Dendritic cell treated with granulocyte-macrophage colony-stimulating factor and Interleukin-4, amounts not matched to agents 40 ng/mL and 50 ng/mL, for 4 days (primary cell): ENCODE measurements around the gene CSNK1E.
"Not testable (repeated sequence)": the region's sequence is repeated elsewhere in the genome, so short reads cannot be mapped to it uniquely, and the experiment has no call there.

Experiments used
- H3K27ac Mint-ChIP-seq: one replicate; pipeline ENCODE4 v1.8.0; 2022; ENCODE audit warnings: mild to moderate bottlenecking, mixed read lengths
- H3K27me3 Mint-ChIP-seq: one replicate; pipeline ENCODE4 v1.8.0; 2022; ENCODE audit warnings: mild to moderate bottlenecking, mixed read lengths
- H3K36me3 Mint-ChIP-seq: one replicate; pipeline ENCODE4 v1.8.0; 2022; ENCODE audit warnings: low read depth, mixed read lengths
- H3K4me1 Mint-ChIP-seq: one replicate; pipeline ENCODE4 v1.8.0; 2022; ENCODE audit warnings: low read depth, mixed read lengths
- H3K4me3 Mint-ChIP-seq: one replicate; pipeline ENCODE4 v1.8.0; 2022; ENCODE audit warnings: mild to moderate bottlenecking, moderate library complexity, mixed read lengths
- H3K9me3 Mint-ChIP-seq: one replicate; pipeline ENCODE4 v1.8.0; 2022; ENCODE audit warnings: mixed read lengths
- intact Hi-C: fragments of 100-400 bp; cut with micrococcal nuclease; formaldehyde crosslinking; loops from one replicate; pipeline ENCODE4 v1.15.0; 2022

CSNK1E gene

DNA sequence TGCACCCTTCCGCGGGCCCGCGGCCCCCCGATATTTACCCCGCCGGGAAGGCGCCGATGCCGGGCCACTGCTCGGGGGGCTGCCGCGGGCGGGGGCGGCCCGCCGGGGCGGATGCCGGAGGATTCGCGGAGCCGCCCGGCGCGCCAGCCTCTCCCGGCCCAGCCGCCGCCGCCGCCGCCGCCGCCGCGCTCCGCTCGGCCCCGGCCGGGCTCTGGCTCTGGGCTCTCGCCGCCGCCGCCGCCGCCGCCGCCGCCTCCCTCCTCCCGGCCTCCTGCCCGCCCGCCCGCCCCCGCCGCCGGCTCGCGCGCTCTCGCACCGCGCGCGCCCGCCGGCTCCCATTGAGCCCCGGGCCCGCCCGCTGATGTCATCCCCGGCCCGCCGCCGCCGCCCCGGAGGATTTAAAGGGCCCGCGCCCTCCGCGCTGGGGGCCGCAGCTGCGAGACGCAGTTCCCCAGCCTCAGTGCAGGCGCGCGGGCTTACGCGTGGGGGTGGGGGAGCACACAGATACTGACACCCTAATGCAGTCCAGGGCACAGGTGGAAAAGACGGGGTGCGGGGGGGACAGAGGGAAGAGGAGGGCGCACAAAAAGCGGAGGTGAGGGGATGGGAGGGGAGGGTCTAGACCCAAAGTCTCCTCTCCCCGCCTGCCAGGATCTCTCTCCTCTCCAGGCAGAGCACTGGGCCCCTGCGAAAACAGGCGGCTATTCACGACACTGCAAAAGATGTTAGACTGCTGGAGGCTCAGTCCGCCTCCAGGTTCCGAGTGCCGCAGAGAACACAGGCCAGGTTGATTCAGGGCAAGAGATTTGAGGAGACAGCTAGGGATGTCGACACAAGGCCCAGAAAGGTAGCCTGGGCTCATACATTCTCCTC lies at the start of gene CSNK1E:
Gene CSNK1E, minus strand, starts transcription at position 312 of the 873 bp plus-strand sequence. CDS start 3,276 bp downstream, outside the sequence.
- Mint-ChIP-seq H3K9me3 (no peaks in the 10 kb centered on the region), H3K4me1 (peaks cover 59% of the 10 kb centered on the region), H3K27ac (peak within 1 kb of the TSS; percentile 93), H3K4me3 (peak within 1 kb of the TSS; percentile 84), H3K36me3 (peaks cover 18% of the 10 kb centered on the region), H3K27me3 (peaks cover 45% of the 10 kb centered on the region)
- intact Hi-C loops = loop anchor here (2.0 kb wide), 1 partner anchor 45 kb away; the partner anchor contains the start of gene TMEM184B

DNA sequence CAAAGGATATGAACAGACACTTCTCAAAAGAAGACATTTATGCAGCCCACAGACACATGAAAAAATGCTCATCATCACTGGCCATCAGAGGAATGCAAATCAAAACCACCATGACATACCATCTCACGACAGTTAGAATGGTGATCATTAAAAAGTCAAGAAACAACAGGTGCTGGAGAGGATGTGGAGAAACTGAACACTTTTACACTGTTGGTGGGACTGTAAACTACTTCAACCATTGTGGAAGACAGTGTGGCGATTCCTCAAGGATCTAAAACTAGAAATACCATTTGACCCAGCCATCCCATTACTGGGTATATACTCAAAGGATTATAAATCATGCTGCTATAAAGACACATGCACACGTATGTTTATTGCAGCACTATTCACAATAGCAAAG lies 48.6 kb upstream of the CSNK1E start:
- H3K4me3 Mint-ChIP-seq, H3K4me1 Mint-ChIP-seq, H3K27me3 Mint-ChIP-seq, H3K36me3 Mint-ChIP-seq, intact Hi-C loops, H3K9me3 Mint-ChIP-seq, H3K27ac Mint-ChIP-seq: not testable (repeated sequence)

DNA sequence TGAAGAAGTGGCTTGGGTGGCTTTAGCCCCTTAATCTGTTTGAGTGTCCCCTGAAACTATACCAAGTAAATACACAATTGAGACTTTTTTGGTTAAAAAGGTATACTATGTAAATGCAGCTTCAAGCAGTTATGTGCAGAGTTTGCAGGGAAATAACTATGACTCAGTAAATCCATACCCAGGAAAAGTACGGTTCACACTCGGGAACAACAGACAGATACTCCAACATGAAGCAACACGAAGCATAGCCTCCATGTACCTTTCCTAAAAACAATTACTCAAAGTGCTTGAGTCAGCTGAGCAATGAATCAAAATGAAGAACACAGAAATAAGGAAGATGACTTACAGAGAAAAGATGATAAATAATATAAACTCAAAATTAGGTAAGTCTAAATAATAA lies 47.9 kb upstream of the CSNK1E start:
- H3K9me3 Mint-ChIP-seq, H3K36me3 Mint-ChIP-seq, intact Hi-C loops, H3K27ac Mint-ChIP-seq, H3K4me1 Mint-ChIP-seq, H3K27me3 Mint-ChIP-seq, H3K4me3 Mint-ChIP-seq: not testable (repeated sequence)

DNA sequence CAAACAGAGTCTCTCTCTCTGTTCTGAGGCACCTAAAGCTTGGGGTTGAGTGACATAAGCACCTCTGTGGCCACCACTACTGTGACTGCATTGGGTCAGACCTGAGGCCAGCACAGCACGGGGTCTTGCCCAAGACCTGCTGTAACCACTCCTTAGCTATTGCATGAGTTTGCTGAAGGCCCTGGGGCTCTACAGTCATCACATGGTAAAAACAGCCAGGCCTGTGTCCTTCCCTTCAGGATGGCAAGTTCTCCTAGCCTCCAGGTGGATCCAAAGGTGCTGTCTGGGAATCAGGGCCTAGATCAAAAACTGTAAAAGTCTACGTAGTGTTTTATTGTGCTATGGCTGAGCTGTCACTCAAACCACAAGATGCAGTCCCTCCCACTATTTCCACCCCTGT lies 43.3 kb upstream of the CSNK1E start:
- H3K4me3 Mint-ChIP-seq, H3K9me3 Mint-ChIP-seq, intact Hi-C loops, H3K4me1 Mint-ChIP-seq, H3K27me3 Mint-ChIP-seq, H3K27ac Mint-ChIP-seq: not testable (repeated sequence)
- H3K36me3 Mint-ChIP-seq = peaks cover 33% of the 10 kb centered on the region

DNA sequence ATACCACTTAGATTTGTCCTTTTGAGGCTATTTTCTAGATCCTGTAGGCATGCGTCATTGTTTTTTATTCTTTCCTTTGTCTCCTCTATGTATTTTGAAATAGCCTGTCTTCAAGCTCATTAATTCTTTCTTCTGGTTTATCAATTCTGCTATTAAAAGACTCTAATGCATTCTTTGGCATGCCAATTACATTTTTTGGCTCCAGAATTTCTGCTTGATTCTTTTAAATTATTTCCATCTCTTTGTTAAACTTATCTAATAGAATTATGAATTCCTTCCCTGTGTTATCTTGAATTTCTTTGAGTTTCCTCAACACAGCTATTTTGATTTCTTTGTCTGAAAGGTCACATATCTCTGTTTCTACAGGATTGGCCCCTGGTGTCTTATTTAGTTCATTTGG lies 42.6 kb upstream of the CSNK1E start:
- not testable (repeated sequence) for H3K9me3 Mint-ChIP-seq, H3K4me1 Mint-ChIP-seq, H3K4me3 Mint-ChIP-seq, H3K27ac Mint-ChIP-seq, H3K27me3 Mint-ChIP-seq
- H3K36me3 Mint-ChIP-seq = peaks cover 40% of the 10 kb centered on the region
- intact Hi-C loops = loop anchor here (10.0 kb wide), 1 partner anchor 255 kb away; no protein-coding TSS in a partner anchor

DNA sequence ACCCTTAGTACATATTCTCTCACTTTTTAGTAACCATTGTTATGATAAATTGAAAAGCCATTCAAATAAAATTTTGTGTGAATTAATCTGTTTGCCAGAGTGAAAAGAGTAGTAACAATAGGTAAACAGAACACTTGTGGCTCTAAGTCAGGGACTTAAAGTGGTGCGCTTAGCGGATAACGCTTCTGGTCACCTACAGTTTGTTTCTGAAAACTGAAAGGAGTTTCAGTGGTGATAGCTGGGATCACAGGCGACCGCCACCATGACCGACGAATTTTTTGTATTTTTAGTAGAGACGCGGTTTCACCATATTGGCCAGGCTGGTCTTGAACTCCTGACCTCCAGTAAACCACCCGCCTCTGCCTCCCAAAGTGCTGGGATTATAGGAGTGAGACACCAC lies 40.7 kb upstream of the CSNK1E start:
- H3K27me3 Mint-ChIP-seq, H3K4me3 Mint-ChIP-seq, H3K27ac Mint-ChIP-seq, H3K9me3 Mint-ChIP-seq, H3K4me1 Mint-ChIP-seq: not testable (repeated sequence)
- intact Hi-C loops = loop anchor here (10.0 kb wide), 1 partner anchor 253 kb away; no protein-coding TSS in a partner anchor
- peaks cover 33% of the 10 kb centered on the region for H3K36me3 Mint-ChIP-seq

DNA sequence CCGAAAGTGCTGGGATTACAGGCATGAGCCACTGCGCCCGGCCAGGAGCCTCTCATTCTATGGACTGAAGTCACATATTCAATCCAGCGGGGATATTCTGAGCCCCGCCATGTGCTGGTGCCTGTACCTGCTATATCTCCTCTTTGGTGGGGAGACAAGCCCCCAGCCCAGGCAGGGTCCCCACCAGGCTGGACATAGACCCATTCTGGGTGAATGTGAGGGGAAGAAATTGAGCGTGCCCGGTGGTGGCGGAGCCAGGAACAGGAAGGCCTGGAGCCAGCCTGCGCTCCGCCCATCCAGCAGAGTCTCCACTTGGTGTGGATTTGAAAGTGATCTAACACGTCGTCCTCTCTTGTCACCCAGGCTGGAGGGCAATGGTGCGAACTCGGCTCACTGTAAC lies 38.0 kb upstream of the CSNK1E start:
- no peaks in the 10 kb centered on the region for H3K9me3 Mint-ChIP-seq
- peaks cover 5% of the 10 kb centered on the region for H3K4me1 Mint-ChIP-seq
- H3K4me3 Mint-ChIP-seq = no peak overlapping the region
- intact Hi-C loops = loop anchor here (10.0 kb wide), 1 partner anchor 250 kb away; no protein-coding TSS in a partner anchor
- H3K27ac Mint-ChIP-seq = no peak overlapping the region
- peaks cover 33% of the 10 kb centered on the region for H3K36me3 Mint-ChIP-seq
- H3K27me3 Mint-ChIP-seq = peaks cover 17% of the 10 kb centered on the region

DNA sequence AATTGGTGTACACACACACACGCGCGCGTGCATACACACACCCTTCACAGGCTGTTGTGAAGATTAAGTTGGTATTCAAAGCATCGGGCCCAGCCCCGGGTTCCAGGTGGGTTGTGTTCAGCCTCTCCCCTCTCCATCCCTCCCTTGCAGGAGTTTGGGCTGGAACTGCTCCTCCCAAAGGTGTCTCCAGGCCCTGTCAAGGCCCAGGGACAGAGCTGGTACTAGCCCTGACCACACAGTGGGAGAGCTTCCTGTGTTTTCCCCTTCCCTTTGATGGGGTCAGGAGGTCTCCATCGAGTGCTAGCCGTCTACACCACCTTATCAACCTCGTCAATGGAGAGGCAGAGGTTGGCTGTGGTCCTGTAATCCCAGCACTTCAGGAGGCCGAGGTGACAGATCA lies 36.5 kb upstream of the CSNK1E start:
- Mint-ChIP-seq H3K9me3 (no peaks in the 10 kb centered on the region), H3K4me3 (no peak overlapping the region), H3K4me1 (peaks cover 5% of the 10 kb centered on the region), H3K27ac (no peak overlapping the region), H3K27me3 (peaks cover 32% of the 10 kb centered on the region), H3K36me3 (peaks cover 18% of the 10 kb centered on the region)
- intact Hi-C loops = loop anchor here (2.0 to 10.0 kb wide), 3 partner anchors 91 to 301 kb away; no protein-coding TSS in a partner anchor

DNA sequence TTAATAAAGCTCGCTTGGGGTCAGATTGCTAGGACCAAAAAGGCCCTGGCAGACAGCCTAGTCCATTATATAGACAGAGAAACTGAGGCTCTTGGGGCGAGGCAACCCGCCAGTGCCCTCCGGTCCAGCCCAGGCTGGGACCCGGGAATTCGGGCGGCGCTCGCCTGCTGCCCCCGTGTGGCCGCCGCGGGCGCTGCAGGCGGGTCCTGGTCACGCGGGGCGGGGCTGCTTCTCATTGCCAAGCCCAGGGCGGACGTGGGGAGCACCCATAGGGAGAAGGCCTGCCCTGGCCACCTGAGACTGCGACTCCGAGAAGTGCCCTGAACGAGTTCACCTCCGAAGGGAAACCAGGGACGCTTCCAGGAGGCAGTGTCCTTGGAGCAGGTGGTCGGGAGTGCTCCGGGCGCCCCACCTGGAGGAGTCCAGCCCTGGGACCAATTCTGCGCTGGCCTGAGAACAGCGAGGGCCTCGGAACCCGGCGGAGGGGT lies 36.0 kb upstream of the CSNK1E start:
- Mint-ChIP-seq H3K27me3 (peaks cover 37% of the 10 kb centered on the region), H3K4me1 (peaks cover 5% of the 10 kb centered on the region), H3K9me3 (no peaks in the 10 kb centered on the region), H3K27ac (no peak overlapping the region), H3K4me3 (no peak overlapping the region), H3K36me3 (peaks cover 15% of the 10 kb centered on the region)
- intact Hi-C loops = loop anchor here (2.0 to 10.0 kb wide), 3 partner anchors 90 to 301 kb away; no protein-coding TSS in a partner anchor

DNA sequence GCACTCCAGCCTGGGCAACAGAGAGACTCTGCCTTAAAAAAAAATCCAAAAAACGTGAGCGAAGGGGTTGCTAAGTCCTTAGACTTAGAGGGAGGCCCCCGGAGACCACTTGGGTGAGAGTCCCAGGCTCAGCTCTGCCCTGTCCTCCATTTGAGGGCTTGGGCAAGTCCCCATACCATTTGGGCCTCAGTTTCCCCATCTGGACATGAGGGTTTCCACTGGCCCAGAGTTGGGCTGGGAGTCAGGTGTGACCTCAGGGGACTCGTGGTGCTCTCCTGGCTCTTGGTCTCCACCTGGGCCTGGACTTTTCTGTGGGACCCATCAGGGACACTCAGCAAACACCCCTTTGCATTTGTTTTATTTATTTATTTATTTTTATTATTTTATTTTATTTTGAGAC lies 35.2 kb upstream of the CSNK1E start:
- H3K36me3 Mint-ChIP-seq = peaks cover 15% of the 10 kb centered on the region
- H3K27ac Mint-ChIP-seq = no peak overlapping the region
- peaks cover 45% of the 10 kb centered on the region for H3K27me3 Mint-ChIP-seq
- H3K4me3 Mint-ChIP-seq = no peak overlapping the region
- peaks cover 5% of the 10 kb centered on the region for H3K4me1 Mint-ChIP-seq
- intact Hi-C loops = loop anchor here (2.0 to 10.0 kb wide), 3 partner anchors 90 to 300 kb away; no protein-coding TSS in a partner anchor
- H3K9me3 Mint-ChIP-seq = no peaks in the 10 kb centered on the region

DNA sequence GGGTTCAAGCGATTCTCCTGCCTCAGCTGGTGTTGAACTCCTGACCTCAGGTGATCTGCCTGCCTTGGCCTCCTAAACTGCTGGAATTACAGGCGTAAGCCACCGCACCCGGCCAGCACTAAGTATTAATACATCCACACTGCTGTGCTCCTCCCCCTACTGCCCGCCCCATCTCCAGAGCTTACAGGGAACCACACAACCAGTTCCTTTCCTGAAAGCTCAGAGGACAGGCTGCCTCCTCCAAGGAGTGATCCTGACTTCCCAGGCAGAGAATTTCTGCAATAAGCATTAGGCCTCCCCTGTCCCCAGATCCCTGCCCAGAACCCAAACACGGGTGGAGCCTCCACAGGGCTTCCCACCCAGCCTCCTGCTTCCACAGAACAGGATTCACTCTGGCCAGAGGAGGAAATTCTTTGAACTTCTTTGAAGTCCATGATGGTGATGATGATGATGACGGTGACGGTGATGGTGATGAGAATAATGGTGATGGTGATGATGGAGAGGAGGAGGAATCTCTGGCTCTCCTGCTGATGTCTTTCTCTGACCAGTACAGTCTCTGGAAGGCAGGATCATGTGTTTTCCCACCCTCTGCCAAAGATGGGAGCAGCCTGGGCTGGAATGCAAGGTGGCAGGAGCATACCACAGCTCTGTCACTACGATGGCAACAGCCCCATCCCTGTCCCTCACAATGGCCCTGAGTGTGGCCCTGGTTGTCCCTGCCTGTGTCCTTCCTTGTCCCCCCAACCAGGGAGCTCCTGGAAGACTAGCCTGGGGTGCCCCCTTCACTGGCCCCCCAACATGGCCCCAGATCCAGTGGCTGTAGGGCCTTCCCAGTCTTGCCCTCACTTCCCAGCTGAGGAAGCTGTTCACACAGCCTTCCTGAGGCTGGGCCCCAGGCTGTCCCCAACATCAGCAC lies 33.5 kb upstream of the CSNK1E start:
- H3K4me3 Mint-ChIP-seq = no peak overlapping the region
- peaks cover 5% of the 10 kb centered on the region for H3K4me1 Mint-ChIP-seq
- no peaks in the 10 kb centered on the region for H3K9me3 Mint-ChIP-seq
- intact Hi-C loops = loop anchor here (5.0 to 10.0 kb wide), 2 partner anchors 246 to 298 kb away; no protein-coding TSS in a partner anchor
- peaks cover 62% of the 10 kb centered on the region for H3K27me3 Mint-ChIP-seq
- H3K27ac Mint-ChIP-seq = no peak overlapping the region
- H3K36me3 Mint-ChIP-seq = peaks cover 9% of the 10 kb centered on the region

DNA sequence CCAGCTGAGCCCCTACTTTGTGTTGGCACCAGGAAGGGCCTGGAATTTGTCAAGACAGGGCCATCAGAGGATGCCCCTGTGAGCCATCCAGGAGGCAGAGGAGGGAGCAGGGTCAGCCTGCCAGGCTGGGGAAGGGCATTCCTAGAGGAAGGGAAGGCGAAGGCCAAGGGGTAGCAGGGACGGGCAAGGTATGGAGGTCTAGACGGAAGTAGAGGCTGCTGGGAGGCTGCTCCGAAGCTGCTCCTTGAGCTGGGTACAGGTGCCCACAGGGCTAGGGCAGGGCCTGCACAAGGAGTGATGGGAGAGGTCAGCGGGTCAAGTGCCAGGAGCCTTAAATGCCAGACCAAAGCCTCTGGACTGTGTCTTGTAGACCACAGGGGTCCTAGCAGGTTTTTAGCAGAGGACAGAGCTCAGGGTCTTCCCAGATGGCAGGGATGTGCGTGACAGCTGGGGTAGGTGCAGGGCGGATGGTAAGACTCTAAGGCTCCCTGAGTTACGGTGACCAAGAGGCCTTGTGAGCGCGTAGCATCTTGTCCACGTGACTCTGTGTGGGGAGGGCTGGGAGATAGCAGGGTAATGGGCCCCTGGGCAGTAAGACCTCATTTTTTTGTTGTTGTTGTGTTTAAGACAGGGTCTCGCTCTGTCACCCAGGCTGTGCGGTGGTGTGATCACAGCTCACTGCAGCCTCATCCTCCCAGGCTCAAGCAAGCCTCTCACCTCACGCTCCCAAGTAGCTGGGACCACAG lies 31.7 kb upstream of the CSNK1E start:
- peaks cover 10% of the 10 kb centered on the region for H3K4me1 Mint-ChIP-seq
- H3K36me3 Mint-ChIP-seq = no peaks in the 10 kb centered on the region
- H3K9me3 Mint-ChIP-seq = no peaks in the 10 kb centered on the region
- intact Hi-C loops = no loop called here
- H3K4me3 Mint-ChIP-seq = no peak overlapping the region
- peaks cover 78% of the 10 kb centered on the region for H3K27me3 Mint-ChIP-seq
- no peak overlapping the region for H3K27ac Mint-ChIP-seq
